Measurements from ENCODE around the gene FLNC.

- TF ChIP-seq CTCF (IDR thresholded peaks at IDR 0.05) (no peak), POLR2A (IDR thresholded peaks at IDR 0.05) (no peak)
Measured at GRCh38 chr7:128790315-128791041, 39.7 kb upstream of the FLNC start.

All from uterus (tissue), 2 donors.